GM19438 (cell line): ENCODE results near the gene FKBP9.
A peak's percentile ranks its signal among the peaks of the same experiment; 100 is the strongest.
"Not testable (repeated sequence)": the region's sequence is repeated elsewhere in the genome, so short reads cannot be mapped to it uniquely, and the experiment has no call there.

Experiments used
- ATAC-seq: cut with Tn5 transposase; IDR thresholded peaks from one replicate; pipeline ENCODE4 v1.9.1; 2021; ENCODE audit warnings: low read depth; ENCODE audit not compliant: unreplicated experiment

Gene FKBP9

GRCh38 chr7:32948202-32948601 is 9.0 kb upstream of the FKBP9 start:
- no peak for ATAC-seq

DNA sequence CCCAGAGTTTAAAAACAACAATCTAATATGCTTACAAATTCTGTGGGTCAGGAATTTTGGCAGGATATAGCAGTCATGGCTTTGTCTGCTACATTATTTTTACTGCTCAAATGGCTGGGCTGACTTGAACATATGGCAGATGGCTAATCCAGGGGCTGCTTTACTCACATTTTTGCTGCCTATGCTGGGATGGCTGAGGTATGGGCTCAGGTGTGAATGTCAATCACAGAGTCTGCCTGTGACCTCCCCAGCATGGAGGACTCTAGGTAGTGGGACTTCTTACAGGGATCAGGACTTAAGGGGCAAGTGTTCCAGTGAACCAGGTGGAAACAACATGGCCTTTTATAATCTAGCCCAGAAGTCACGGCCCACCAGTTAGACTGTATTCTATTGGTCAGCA is 4.4 kb upstream of the FKBP9 start:
- ATAC-seq, result no peak

DNA sequence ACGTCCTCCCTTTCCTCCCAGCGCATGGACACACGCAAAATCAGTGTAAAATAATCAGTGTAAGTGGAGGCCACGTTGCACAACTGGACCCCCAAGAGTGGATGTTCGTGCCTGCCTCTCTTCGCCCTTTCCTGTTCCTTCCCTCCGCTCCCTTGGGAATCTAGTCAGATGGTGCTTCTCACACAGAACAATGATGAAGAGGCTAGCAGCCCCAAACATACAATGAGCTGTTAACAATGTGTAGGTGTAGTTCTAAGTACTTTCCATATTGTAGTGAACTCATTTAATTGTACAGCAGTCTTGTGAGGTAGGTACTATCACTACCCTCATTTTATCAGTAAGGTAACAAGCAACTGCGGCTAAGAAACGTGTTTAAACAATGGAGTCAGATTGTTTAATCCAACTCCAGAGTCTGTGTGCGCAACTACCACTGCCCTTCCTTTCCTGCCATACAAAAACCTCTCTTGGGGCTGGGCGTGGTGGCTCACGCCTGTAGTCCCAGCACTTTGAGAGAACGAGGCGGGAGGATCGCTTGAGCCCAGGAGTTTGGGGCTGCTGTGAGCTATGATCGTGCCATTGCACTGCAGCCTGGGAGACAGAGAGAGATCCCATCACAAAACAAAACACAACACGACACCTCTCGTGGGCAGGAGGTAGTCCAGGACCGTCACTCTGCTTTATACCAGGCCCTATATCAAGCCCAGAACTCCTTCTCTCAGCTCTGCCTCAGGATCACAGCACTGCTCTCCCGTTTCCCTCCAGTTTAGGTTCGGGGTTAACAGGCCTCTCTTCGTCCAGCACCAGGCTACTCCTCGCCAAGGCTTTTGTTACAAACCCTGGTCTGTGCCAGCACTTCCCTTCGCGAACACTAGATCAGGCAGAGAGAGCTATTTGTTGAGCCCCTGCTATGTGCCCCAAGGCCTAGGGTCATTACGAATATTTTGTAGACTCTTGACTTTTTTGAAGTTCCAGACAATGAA is 1.1 kb downstream of the FKBP9 start:
- no peak for ATAC-seq

- not testable (repeated sequence) for ATAC-seq
Observed at GRCh38 chr7:32963880-32964301, 6.7 kb downstream of the FKBP9 start.

GRCh38 chr7:32964461-32965159 is 7.4 kb downstream of the FKBP9 start:
- peak; percentile 96 for ATAC-seq

DNA sequence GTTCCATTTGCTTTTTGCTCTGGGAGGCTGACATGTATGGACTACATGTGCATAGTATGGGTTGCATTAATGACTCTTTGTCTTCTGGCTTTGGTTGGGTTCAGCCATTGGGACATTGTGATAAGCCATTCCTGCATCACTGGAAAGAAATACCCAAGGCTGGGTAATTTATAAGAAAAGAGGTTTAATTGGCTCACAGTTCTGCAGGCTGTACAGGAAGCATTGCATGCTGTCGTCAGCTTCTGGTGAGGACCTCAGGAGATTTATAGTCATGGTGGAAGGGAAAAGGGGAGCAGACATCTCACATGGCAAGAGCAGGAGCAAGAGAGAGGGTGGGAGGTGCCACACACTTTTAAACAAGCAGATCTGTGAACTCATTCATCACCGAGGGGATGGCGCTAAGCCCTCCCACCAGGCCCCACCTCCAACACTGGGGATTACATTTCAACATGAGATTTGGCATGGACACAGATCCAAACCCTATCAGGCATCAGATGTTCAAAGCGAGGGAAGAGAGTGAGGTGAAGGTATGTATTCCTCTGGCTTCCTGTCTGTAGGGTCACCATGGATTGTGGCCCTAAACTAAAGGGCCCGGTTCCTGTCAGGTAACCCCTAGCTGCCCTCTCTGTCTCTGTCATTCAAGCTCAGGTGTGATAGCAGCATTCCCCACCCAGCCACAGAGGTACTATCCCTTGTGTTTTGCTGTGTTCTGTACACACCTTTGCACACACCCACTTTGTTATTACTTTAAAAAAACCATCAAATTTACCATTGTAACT is 9.4 kb downstream of the FKBP9 start:
- ATAC-seq, result not testable (repeated sequence)

- not testable (repeated sequence) for ATAC-seq
Observed at GRCh38 chr7:32967268-32967582, 10.0 kb downstream of the FKBP9 start.

GRCh38 chr7:32971967-32972366 is 14.7 kb downstream of the FKBP9 start:
- ATAC-seq, result not testable (repeated sequence)

DNA sequence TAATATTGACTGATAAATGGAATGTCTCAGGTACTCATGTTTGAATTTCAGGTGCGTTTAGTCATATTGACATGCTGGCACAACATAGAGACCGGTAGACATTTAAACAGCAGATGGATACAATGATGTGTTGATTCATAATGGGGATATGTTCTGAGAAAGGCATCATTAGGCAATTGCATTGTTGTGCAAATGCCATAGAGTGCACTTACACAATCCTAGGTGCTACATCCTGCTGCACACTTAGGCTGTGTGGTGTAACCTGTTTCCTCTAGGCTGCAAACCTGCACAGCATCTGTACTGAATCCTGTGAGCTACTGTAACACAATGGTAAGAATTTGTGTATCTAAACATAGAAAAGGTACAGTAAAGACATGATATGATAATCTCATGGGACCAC is 19.9 kb downstream of the FKBP9 start:
- not testable (repeated sequence) for ATAC-seq

DNA sequence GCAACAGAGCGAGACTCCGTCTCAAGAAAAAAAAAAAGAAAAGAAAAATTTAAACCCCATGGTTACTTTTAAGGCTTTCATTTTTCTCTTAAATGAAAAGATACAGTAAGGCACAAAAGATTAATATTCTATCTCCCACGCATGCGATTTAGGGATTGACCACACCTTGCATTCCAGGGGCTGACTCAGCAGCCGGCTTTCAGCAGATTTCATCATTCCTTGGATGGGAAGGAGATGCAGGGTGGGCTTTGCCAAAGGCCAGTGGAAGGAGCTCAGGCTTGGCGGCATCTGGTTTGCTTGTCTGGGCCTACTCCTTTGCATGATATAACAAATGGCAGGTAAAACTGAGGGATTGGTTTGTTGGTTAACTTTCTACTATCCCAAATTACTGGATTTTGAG is 22.0 kb downstream of the FKBP9 start:
- ATAC-seq, result not testable (repeated sequence)

DNA sequence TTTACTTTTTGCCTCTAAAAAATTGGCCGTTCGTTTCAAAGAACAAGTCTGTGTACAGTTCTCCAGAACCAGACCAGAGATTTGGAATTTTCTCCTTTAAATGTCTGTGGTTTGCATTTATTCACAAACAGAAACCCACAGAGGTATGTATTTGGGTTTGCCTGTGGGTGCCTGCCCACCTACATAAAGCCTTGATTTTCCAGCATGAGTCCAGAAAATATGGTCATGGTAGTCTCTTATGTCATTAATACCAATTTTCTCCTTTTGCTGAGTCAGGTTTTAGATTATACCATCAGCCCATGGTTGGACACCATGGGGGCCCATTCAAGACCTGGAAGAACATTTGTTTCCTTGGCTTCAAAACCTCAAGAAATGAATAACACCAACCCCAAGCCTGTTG is 22.7 kb downstream of the FKBP9 start:
- not testable (repeated sequence) for ATAC-seq

DNA sequence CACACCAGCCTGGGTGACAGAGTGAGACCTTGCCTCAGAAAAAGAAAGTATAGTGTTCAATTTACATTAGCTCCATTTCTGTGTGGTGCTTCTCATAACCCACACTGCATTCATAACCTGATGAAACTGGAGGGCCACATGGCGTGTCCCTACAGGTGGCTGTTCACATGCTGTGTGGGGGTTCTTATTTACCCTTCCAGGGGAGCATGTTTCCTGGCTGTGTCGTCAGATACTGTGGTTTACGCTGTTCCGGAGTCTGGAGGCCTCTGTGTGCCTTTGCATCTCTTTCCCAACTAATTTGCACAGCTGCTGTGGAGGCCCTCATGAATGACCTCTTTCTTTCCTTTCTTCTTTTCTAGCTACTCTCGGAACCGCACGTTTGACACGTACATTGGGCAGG is 30.9 kb downstream of the FKBP9 start:
- peak; percentile 88 for ATAC-seq

DNA sequence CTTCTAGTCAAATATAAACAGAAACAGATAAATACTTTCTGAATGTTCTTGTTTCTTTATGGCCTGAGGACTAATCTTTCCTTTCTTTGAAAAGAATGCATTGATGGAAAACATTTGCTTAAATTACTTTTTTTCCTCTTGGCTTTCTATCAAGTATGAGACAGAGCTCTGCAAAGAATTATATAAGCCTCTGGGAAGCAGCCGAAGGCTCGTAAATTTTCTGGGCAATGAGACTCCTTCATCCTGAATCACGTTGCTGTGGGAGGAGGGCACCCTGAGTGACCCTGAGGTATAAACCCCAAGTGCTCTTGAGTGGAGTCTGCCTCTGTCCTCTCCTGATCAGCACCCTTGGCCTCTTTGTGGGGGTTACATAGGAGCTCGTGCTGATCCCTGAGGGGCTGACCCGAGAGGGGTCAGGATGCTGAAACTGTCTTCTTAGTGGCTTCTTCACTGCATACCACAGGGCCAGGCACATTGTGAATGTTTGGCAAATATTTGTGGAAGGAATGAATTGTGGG is 33.9 kb downstream of the FKBP9 start:
- ATAC-seq, result not testable (repeated sequence)

- not testable (repeated sequence) for ATAC-seq
Observed at GRCh38 chr7:32991975-32992700, 34.9 kb downstream of the FKBP9 start.

DNA sequence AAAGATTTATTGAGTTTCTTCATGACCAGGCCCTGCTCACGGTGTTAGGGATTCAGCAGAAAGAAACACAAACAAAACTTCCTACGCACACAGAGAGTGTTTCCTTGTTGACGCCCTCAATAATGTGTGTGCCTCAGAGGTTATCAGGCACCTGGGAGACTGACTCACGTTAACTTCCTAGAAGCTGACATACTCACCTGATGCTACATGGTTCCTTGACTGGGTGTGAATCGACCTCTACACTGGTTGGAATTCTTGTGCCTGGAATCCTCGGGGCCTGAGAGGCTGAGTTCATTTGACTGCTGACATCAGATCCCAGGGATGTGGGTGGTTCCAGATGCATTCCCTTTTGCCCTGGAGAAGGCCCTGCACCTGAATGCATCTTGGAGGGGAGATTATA is 35.5 kb downstream of the FKBP9 start:
- ATAC-seq, result not testable (repeated sequence)

- ATAC-seq, result not testable (repeated sequence)
Observed at GRCh38 chr7:32997956-32998355, 40.7 kb downstream of the FKBP9 start.

GRCh38 chr7:32998361-32999171 is 41.3 kb downstream of the FKBP9 start:
- ATAC-seq, result peak; percentile 76

DNA sequence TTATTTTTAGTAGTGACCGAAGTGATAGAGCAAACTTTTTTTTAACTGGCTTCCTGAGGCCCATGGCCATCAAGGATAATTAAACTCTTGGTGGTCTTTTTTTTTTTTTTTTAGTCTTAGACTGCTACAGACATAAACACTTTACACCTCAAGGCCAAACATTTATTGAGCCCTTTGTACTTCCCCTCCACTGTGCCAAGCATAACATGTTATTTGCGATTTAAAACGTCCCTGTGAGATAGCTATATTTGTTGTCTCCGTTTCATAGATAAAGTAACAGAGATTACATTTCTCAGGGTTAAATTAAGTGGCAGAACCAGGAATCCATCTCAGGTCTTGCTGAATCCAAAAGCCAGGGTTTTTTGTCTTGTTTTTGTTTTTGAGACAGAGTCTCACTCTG is 42.1 kb downstream of the FKBP9 start:
- not testable (repeated sequence) for ATAC-seq

DNA sequence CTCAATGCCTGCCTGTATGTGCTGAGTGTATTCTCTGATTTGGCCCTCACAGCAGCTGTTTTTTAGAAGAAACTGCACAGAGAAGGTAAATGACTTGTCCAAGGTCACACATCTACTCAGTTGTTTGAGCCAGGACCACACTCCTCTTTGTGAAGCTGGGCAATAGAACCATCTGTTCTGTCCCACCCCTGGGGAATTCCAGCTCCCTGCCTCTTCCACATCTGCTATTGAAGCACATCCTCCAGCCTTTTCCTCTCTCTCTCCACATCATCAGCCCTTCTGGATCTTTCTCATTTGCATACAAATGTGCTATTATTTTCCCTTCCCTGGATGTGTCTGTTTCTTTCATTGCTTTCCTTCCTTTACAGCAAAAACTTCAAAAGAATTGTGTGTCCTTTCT is 45.9 kb downstream of the FKBP9 start:
- ATAC-seq, result not testable (repeated sequence)
